GM06990 (cell line): ENCODE data around the gene C14orf119.

Experiments
- DNase-seq: peaks from one replicate; pipeline ENCODE4 v3.0.0-alpha.2; 2011; ENCODE audit not compliant: insufficient read length; ENCODE audit errors: extremely low read depth
- H3K27me3 ChIP-seq: replicated peaks from 2 replicates; pipeline ENCODE4 v1.6.0; 2011; ENCODE audit warnings: low read length; ENCODE audit not compliant: control insufficient read depth, insufficient read depth
- H3K36me3 ChIP-seq: 2 replicates; pipeline ENCODE4 v1.5.1; 2011; ENCODE audit warnings: low read length; ENCODE audit not compliant: control insufficient read depth, insufficient read depth
- H3K4me3 ChIP-seq: replicated peaks from 2 replicates; pipeline ENCODE4 v1.5.1; 2011; ENCODE audit warnings: low read depth, mild to moderate bottlenecking, control low read depth, low read length
- TF ChIP-seq, protein P1 (sequence below): IDR thresholded peaks from 2 replicates; pipeline ENCODE4 v1.5.1; 2011; ENCODE audit warnings: low read length, control low read depth, mild to moderate bottlenecking, inconsistent platforms; ENCODE audit not compliant: insufficient read depth, poor library complexity, severe bottlenecking

The C14orf119 gene

DNA sequence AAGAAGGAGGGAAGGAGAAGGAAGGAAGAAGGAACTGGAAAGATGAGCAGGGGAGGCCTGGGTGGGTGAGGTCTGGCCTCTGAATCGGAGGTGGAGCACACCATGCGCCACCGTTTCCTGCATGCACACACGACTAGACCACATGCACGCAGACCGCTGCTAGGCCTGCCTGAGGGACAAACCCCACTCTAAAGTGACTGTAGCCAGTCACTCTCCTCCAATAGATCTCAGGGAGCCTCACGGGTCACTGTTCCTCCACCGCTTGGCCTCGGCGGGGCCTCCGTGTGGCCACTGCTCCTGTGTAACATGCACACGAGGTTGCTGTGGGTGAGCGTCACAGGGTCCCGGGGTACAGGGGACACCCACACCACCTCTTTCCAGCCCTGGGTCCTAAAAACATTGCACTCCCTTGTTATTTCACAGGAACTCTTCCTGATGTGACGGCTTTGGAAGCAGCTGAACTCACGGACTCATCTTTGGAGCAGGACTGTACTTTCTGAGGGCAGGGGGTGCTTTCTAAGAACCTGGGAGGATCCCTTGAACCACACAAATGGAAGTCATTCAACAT, 41.3 kb downstream of the C14orf119 start:
- H3K4me3 ChIP-seq, result no peak overlapping the region
- TF ChIP-seq, protein P1, sequence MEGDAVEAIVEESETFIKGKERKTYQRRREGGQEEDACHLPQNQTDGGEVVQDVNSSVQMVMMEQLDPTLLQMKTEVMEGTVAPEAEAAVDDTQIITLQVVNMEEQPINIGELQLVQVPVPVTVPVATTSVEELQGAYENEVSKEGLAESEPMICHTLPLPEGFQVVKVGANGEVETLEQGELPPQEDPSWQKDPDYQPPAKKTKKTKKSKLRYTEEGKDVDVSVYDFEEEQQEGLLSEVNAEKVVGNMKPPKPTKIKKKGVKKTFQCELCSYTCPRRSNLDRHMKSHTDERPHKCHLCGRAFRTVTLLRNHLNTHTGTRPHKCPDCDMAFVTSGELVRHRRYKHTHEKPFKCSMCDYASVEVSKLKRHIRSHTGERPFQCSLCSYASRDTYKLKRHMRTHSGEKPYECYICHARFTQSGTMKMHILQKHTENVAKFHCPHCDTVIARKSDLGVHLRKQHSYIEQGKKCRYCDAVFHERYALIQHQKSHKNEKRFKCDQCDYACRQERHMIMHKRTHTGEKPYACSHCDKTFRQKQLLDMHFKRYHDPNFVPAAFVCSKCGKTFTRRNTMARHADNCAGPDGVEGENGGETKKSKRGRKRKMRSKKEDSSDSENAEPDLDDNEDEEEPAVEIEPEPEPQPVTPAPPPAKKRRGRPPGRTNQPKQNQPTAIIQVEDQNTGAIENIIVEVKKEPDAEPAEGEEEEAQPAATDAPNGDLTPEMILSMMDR, result no peak
- DNase-seq, result no peak
- 0 out of 2 replicates have a peak, but pooled peaks cover 3% of the 10 kb centered on the region for H3K27me3 ChIP-seq
- no peaks in the 10 kb centered on the region for H3K36me3 ChIP-seq

DNA sequence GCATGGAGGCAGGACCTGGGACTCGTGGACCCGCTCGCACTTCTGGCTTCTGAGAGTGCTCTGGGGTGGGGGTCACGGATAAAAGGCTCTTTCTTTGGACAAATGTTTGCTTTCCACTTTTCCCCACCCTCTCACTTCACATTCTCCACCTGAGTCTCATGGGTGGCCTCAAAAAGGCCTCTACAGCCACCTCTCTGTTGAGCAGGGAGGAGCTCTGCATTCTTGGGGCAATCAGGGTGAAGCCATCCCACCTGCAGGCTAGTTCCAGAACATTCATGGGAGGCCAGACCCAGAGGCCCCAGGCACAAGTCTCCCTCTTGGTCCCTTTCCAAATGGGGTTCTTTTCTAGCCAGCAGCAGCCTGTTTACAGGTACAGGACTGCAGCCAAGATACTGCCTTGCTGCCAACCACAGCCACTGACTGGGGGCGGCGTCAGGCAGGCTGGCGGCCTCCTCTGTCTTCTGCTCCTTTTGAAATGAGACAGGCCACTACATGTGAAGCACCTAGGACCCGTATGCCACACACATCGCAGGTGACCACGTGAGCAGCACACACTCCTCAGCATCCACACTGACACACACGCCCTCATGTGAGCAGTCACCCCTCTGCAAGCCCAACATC, 42.0 kb downstream of the C14orf119 start:
- TF ChIP-seq, protein P1, result no peak

DNA sequence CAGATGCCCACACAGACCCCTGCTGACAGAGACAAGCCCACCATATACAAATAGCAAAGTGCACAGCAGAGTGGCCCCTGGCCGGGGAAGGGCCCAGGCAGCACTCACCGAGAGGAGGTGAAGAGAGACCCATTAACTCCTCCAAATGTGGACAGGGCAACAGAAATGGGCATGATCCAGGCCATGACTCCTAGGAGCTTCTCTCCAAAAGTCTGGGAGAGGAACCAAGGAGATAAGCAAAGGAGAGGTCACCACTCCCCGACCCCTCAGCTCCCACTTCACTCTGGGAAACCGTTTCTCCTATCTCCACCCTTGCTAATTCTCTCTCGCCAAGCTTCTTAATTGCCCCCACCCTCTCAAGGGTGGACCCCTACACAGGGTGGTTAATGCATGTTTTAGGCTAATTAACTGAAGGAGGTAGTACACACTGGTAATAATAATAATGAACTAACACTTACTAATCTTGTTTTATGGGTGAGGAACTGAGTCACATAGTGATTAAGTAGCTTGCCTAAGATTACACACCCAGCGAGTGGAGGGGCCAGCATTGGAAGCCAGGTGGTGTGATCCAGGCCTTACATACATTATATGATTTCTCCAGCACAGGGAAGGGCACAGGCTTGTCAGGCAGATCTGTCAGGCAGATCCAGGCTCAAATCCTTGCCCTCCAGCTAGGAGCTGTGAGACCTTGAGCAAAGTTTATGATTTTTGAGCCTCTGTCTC, 42.7 kb downstream of the C14orf119 start:
- no peaks in the 10 kb centered on the region for H3K36me3 ChIP-seq
- peaks cover 5% of the 10 kb centered on the region; the same call in 1 of the 2 replicates for H3K27me3 ChIP-seq
- DNase-seq, result no peak
- TF ChIP-seq, protein P1, result no peak
- H3K4me3 ChIP-seq, result no peak overlapping the region

More for the DNA sequence above, 42.0 kb downstream of the C14orf119 start:
- DNase-seq, result no peak
- Histone ChIP-seq H3K36me3 (no peaks in the 10 kb centered on the region), H3K27me3 (0 out of 2 replicates have a peak, but pooled peaks cover 3% of the 10 kb centered on the region), H3K4me3 (no peak overlapping the region)

DNA sequence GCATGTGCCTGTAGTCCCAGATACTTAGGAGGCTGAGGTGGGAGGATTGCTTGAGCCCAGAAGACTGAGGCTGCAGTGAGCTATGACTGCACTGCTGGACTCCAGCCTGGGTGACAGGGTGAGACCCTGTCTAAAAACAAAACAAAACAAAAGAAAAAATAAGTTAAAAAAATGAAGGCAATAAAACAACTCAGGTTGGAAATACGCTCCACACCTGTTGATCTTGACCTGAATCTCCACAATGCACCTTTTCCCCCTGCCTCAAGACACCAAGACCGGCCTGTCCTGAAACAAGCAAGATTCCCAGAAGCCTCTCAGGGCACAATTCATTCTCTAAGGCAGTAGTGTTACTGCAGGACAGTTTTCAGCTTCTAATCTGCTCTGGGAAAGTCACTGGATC, 44.6 kb downstream of the C14orf119 start:
- no peak for DNase-seq
- Histone ChIP-seq H3K36me3 (no peaks in the 10 kb centered on the region), H3K27me3 (peaks cover 5% of the 10 kb centered on the region; the same call in 1 of the 2 replicates), H3K4me3 (no peak overlapping the region)
- TF ChIP-seq, protein P1, result no peak

DNA sequence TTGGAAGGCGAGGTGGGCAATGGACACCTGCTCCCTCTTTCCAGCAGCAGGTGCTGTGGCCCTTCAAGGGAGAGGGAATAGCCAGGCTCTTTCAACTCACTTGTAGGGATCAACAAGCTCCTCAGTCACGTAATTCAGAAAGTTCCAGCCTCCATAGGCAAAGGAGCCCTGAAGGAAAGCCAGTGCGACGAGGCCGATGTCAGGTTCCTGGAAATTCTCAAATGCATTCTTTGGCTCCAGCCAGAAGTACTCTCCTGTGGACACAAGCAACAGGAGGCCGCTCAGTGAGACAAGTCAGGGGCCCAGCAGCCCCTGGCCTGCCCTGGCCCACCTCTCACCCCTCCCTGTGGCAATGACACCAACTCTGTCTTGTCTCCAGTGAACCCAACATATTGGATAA, 45.1 kb downstream of the C14orf119 start:
- Histone ChIP-seq H3K36me3 (no peaks in the 10 kb centered on the region), H3K27me3 (peaks cover 5% of the 10 kb centered on the region; the same call in 1 of the 2 replicates), H3K4me3 (no peak overlapping the region)
- TF ChIP-seq, protein P1, result no peak
- no peak for DNase-seq
